ENCODE results near the gene AGER.

The AGER gene

GRCh38 chr6:32166411-32167061 is 17.5 kb downstream of the AGER start:
- no peak for TF ChIP-seq CTCF (IDR thresholded peaks at IDR 0.05)

DNA sequence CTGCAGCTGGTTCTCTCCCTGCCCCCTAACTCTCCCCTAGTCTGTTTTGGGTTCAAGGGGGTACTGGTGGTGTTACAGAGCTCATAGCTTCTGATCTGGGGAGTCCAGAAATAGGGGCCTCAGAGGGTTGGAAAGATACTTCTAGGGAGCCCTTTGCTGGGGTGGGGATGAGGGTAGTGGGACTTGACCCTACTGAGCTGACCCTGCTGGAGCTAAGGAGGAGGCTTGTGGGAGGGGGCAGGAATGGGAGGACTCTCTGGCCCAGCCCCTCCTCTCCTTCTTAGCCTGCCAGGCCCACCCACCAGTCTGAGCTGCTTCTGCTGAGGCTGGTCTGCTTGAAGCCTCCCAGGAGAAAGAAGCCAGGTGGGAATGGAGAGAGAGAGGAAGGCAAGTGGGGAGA is 19.8 kb downstream of the AGER start, which contains the start of gene EGFL8:
TSS of gene EGFL8 (plus strand) at position 301 of the 400 bp plus-strand sequence. CDS start 1,571 bp downstream, outside the sequence.
- TF ChIP-seq CTCF (IDR thresholded peaks at IDR 0.05) = no peak

- TF ChIP-seq CTCF (IDR thresholded peaks at IDR 0.05) = no peak
Measured at GRCh38 chr6:32163559-32164258, 20.3 kb downstream of the AGER start.

GRCh38 chr6:32158052-32158451 is 26.0 kb downstream of the AGER start:
- TF ChIP-seq CTCF (IDR thresholded peaks at IDR 0.05) = no peak

GRCh38 chr6:32156891-32157290 is 27.2 kb downstream of the AGER start:
- TF ChIP-seq CTCF (IDR thresholded peaks at IDR 0.05) = no peak

GRCh38 chr6:32154514-32155161 is 29.4 kb downstream of the AGER start:
- peak; percentile 48; the same call in 1 of the 2 replicates for TF ChIP-seq CTCF (IDR thresholded peaks at IDR 0.05)

DNA sequence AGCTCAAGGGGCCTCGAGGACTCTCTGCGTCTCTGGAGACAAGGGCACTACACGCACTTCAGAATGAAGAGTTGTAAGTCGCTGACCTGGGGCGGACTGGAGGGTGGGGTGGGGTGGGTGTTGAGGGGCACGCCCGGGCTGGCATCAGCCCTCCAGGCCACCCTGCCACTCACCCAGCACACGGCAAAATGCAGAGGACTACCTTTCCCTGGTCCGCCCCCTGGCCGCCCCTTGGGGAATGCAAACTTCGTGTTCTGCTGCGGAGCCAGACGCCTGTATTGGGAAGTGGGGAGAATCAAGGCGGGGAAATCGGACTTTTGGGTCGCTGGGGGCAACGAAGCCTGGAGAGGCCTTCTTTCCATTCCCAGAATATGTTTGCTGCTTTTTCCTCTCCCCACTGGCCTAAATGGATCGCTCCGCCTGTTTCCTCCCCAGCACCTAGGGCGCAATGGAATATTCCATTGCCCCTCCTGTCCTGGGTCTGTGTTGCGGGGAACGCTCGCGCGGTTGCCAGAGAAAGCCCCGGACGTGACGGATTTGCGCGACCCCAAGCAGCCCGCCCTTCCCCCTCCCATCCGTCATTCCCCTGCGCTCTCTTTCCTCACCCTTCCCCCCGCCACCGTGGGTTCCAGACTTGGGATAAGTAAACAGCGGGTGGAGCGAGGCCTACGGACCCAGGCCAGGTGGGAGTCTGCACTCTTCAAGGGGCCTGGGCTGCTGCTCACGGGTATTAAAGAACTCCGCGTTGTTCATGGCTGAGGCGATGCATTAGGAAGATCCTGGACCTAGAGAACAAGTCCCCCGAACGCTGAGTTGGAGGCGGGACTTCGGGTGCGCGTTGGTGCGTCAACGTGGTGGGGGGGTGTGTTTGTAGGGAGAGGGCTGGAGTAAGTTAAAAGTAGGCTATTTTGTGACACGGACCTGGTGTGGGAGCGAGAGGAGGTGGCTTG is 30.2 kb downstream of the AGER start, which contains the start of gene PPT2:
TSS of gene PPT2 (plus strand) at position 578 of the 950 bp plus-strand sequence. CDS start 454 bp downstream, outside the sequence.
- TF ChIP-seq CTCF (IDR thresholded peaks at IDR 0.05) = no peak
